IMR-90 (cell line): ENCODE results near the gene SRGAP3. TPM values are rescaled to one million over a fixed set of nuclear protein-coding genes. Genes with fewer than 3 reads are reported as not detected.

Experiments used
- ATAC-seq: fragments of 200-7000 bp; cut with Tn5 transposase; 2 replicates; pipeline ENCODE4 v1.9.1; 2020; ENCODE audit warnings: low read depth, mild to moderate bottlenecking, moderate library complexity
- BruUV-seq: library from RNA; stranded (reverse); fragments of 400-500 nt; replicated peaks from 2 replicates; lab custom pipeline; 2021; lab: Mats Ljungman, UMichigan
- CTCF ChIA-PET: fragments of 300-600 bp; formaldehyde crosslinking; extraction: SDS; loops from one replicate; lab custom pipeline; 2021; ENCODE audit warnings: antibody characterized with exemption; lab: Yijun Ruan, JAX
- POLR2A ChIA-PET: fragments of 300-600 bp; sonication (Branson Sonifier 250); formaldehyde crosslinking; loops from one replicate; lab custom pipeline; 2022; ENCODE audit warnings: antibody characterized with exemption; ENCODE audit not compliant: unreplicated experiment; lab: Charles Lee
- DNase-seq: peaks from one replicate; pipeline ENCODE4 v3.0.0; 2013
- H2AFZ ChIP-seq: replicated peaks from 2 replicates; pipeline ENCODE3; 2013; ENCODE audit warnings: low read length, mild to moderate bottlenecking; ENCODE audit not compliant: poor library complexity
- H2AK5ac ChIP-seq: 2 replicates; pipeline ENCODE4 v1.6.1; 2013; ENCODE audit warnings: low read depth, low read length, inconsistent platforms
- H2AK9ac ChIP-seq: replicated peaks from 2 replicates; pipeline ENCODE3; 2013; ENCODE audit warnings: mild to moderate bottlenecking, low read depth, low read length, moderate library complexity; ENCODE audit not compliant: poor library complexity
- H2BK120ac ChIP-seq: 2 replicates; pipeline ENCODE4 v1.6.1; 2013; ENCODE audit warnings: low read depth, low read length, inconsistent platforms
- H2BK15ac ChIP-seq: 3 replicates; pipeline ENCODE4 v1.6.1; 2013; ENCODE audit warnings: low read depth, low read length, inconsistent platforms
- H2BK20ac ChIP-seq: 2 replicates; pipeline ENCODE4 v1.6.1; 2013; ENCODE audit warnings: low read depth, mild to moderate bottlenecking, inconsistent platforms, low read length, moderate library complexity
- H2BK5ac ChIP-seq: 2 replicates; pipeline ENCODE4 v1.6.1; 2013; ENCODE audit warnings: mild to moderate bottlenecking, low read depth, low read length, inconsistent platforms; ENCODE audit not compliant: poor library complexity, severe bottlenecking
- H3K14ac ChIP-seq: replicated peaks from 2 replicates; pipeline ENCODE4 v1.6.1; 2013; ENCODE audit warnings: low read depth, low read length, inconsistent platforms
- H3K18ac ChIP-seq: 2 replicates; pipeline ENCODE4 v1.6.1; 2013; ENCODE audit warnings: low read depth, low read length, control low read depth
- H3K23ac ChIP-seq: 2 replicates; pipeline ENCODE4 v1.6.1; 2013; ENCODE audit warnings: low read depth, low read length, inconsistent platforms
- H3K27ac ChIP-seq: 2 replicates; pipeline ENCODE4 v1.5.1; 2013; ENCODE audit warnings: mild to moderate bottlenecking, control low read depth, low read length; ENCODE audit not compliant: insufficient read depth
- H3K27me3 ChIP-seq: 2 replicates; pipeline ENCODE4 v1.6.1; 2013; ENCODE audit warnings: low read length; ENCODE audit not compliant: control insufficient read depth, insufficient read depth
- H3K36me3 ChIP-seq: 2 replicates; pipeline ENCODE4 v1.6.1; 2013; ENCODE audit warnings: low read length, mixed read lengths; ENCODE audit not compliant: control insufficient read depth, insufficient read depth
- H3K4ac ChIP-seq: 2 replicates; pipeline ENCODE4 v1.6.1; 2013; ENCODE audit warnings: low read depth, low read length, inconsistent platforms
- H3K4me1 ChIP-seq: 2 replicates; pipeline ENCODE4 v1.6.1; 2013; ENCODE audit warnings: low read length, mixed read lengths; ENCODE audit not compliant: control insufficient read depth, insufficient read depth
- H3K4me2 ChIP-seq: 2 replicates; pipeline ENCODE4 v1.6.1; 2013; ENCODE audit warnings: low read depth, mild to moderate bottlenecking, control low read depth, low read length, moderate library complexity
- H3K4me3 ChIP-seq: 2 replicates; pipeline ENCODE4 v1.5.1; 2013; ENCODE audit warnings: low read depth, mild to moderate bottlenecking, control low read depth, low read length, moderate library complexity; ENCODE audit not compliant: insufficient read depth
- H3K56ac ChIP-seq: 2 replicates; pipeline ENCODE4 v1.6.1; 2013; ENCODE audit warnings: low read length, inconsistent platforms; ENCODE audit not compliant: insufficient read depth; ENCODE audit errors: extremely low read depth
- H3K79me1 ChIP-seq, 2 experiments: 2 replicates each; pipeline ENCODE4 v1.6.1; 2013; ENCODE audit warnings: low read length in 2 of 2, inconsistent platforms in 1 of 2, low read depth in 1 of 2
- H3K9ac ChIP-seq: 2 replicates; pipeline ENCODE4 v1.6.1; 2013; ENCODE audit warnings: low read depth, low read length, control low read depth
- H3K9me1 ChIP-seq: 2 replicates; pipeline ENCODE4 v1.6.1; 2013; ENCODE audit warnings: low read length, inconsistent platforms; ENCODE audit not compliant: insufficient read depth
- H3K9me3 ChIP-seq: 2 replicates; pipeline ENCODE4 v1.6.1; 2013; ENCODE audit warnings: low read length; ENCODE audit not compliant: control insufficient read depth, insufficient read depth
- H4K20me1 ChIP-seq: 2 replicates; pipeline ENCODE4 v1.6.1; 2013; ENCODE audit warnings: low read length, inconsistent platforms; ENCODE audit not compliant: insufficient read depth
- H4K5ac ChIP-seq: 2 replicates; pipeline ENCODE4 v1.6.1; 2013; ENCODE audit warnings: mild to moderate bottlenecking, low read depth, low read length, control low read depth
- H4K8ac ChIP-seq, 2 experiments: 2 replicates each; pipeline ENCODE4 v1.6.1; 2013; ENCODE audit warnings: low read depth in 2 of 2, low read length in 2 of 2, control low read depth in 1 of 2, inconsistent platforms in 1 of 2
- H4K91ac ChIP-seq: 2 replicates; pipeline ENCODE4 v1.6.1; 2013; ENCODE audit warnings: low read depth, low read length, inconsistent platforms; ENCODE audit not compliant: insufficient read depth
- BHLHE40 ChIP-seq: fragments of 150-350 bp; IDR thresholded peaks from 2 replicates; pipeline ENCODE4 v1.6.1; 2016; ENCODE audit warnings: mild to moderate bottlenecking, low read depth, low read length
- CEBPB ChIP-seq: IDR thresholded peaks from 2 replicates; pipeline ENCODE4 v1.6.1; 2012; ENCODE audit warnings: low read depth, low read length, improper control_type of control experiment
- CHD1 ChIP-seq: IDR thresholded peaks from 2 replicates; pipeline ENCODE4 v1.6.1; 2012; ENCODE audit warnings: low read depth, low read length, improper control_type of control experiment
- CTCF ChIP-seq: conservative IDR thresholded peaks from 2 replicates; pipeline ENCODE4 v1.5.1; 2012; ENCODE audit warnings: mild to moderate bottlenecking, low read depth, low read length, improper control_type of control experiment
- ELK1 ChIP-seq: fragments of 150-350 bp; IDR thresholded peaks from 2 replicates; pipeline ENCODE4 v1.6.1; 2016; ENCODE audit warnings: low read depth, mild to moderate bottlenecking, low read length, moderate library complexity, borderline replicate concordance
- FOS ChIP-seq: fragments of 150-350 bp; IDR thresholded peaks from 2 replicates; pipeline ENCODE4 v1.6.1; 2016; ENCODE audit warnings: low read depth, low read length
- MXI1 ChIP-seq: IDR thresholded peaks from 2 replicates; pipeline ENCODE4 v1.6.1; 2012; ENCODE audit warnings: low read depth, mild to moderate bottlenecking, low read length, moderate library complexity, borderline replicate concordance
- NFE2L2 ChIP-seq: fragments of 150-350 bp; IDR thresholded peaks from 2 replicates; pipeline ENCODE4 v1.6.1; 2016; ENCODE audit warnings: low read depth, mild to moderate bottlenecking, low read length
- POLR2A ChIP-seq: IDR thresholded peaks from 2 replicates; pipeline ENCODE4 v1.6.1; 2012; ENCODE audit warnings: mild to moderate bottlenecking, low read depth, low read length
- RAD21 ChIP-seq: IDR thresholded peaks from 2 replicates; pipeline ENCODE4 v1.6.1; 2012; ENCODE audit warnings: low read length, improper control_type of control experiment
- RCOR1 ChIP-seq: IDR thresholded peaks from 2 replicates; pipeline ENCODE4 v1.6.1; 2012; ENCODE audit warnings: mild to moderate bottlenecking, low read length, improper control_type of control experiment; ENCODE audit not compliant: insufficient replicate concordance
- RFX5 ChIP-seq: IDR thresholded peaks from 2 replicates; pipeline ENCODE4 v1.8.0; 2012; ENCODE audit warnings: low read depth, mild to moderate bottlenecking, low read length, moderate library complexity
- SMC3 ChIP-seq: fragments of 150-350 bp; IDR thresholded peaks from 2 replicates; pipeline ENCODE4 v1.6.1; 2016; ENCODE audit warnings: low read depth, mild to moderate bottlenecking, antibody characterized with exemption, low read length, moderate library complexity
- WGBS, 2 experiments: methylation state at CpG; one replicate each; pipeline versions ENCODE4 v1.1.5 to v1.1.7; 2013; ENCODE audit warnings: missing lambda C conversion rate in 2 of 2; ENCODE audit not compliant: insufficient read length in 1 of 2; ENCODE audit errors: extremely low coverage in 2 of 2; 5-methylcytosine and 5-hydroxymethylcytosine counted together
- dilution Hi-C: fragments of 300-500 bp; cut with HindIII; formaldehyde crosslinking; loops from one replicate; pipeline ENCODE4 v1.14.3; 2018; ENCODE audit warnings: low sequenced_read_pairs; ENCODE audit not compliant: unreplicated experiment
- in situ Hi-C: fragments of 300-500 bp; cut with MboI; formaldehyde crosslinking; loops from 3 replicates; pipeline ENCODE4 v1.14.3; 2019; ENCODE audit warnings: low sequenced_read_pairs, inconsistent platforms, mixed read lengths
- intact Hi-C: fragments of 100-400 bp; cut with micrococcal nuclease; formaldehyde crosslinking; loops from 2 replicates; pipeline ENCODE4 v1.10.0; 2022
- polyA plus RNA-seq, 3 experiments: library from polyadenylated mRNA; depleted of rRNA; stranded (reverse); fragments of >200 nt; gene quantifications; 2 replicates each; pipeline ENCODE4 v1.2.3, GENCODE V29; 2012; ENCODE audit warnings: low replicate concordance in 1 of 3
- total RNA-seq: library from RNA; depleted of rRNA; stranded (reverse); fragments of >200 nt; gene quantifications from 2 replicates; pipeline ENCODE4 v1.2.3, GENCODE V29; 2012

Gene SRGAP3
- total and polyA plus RNA-seq, 2 of the 4 experiments (the other 2 are of a cell fraction) = 0.68 to 1.4 TPM

GRCh38 chr3:9247361-9247940, 2.0 kb downstream of the SRGAP3 start:
- no peak overlapping the region for H3K23ac ChIP-seq
- no peak overlapping the region for H3K14ac ChIP-seq
- H4K8ac ChIP-seq = no peak overlapping the region
- DNase-seq (no peak), ATAC-seq (no peak)
- H4K5ac ChIP-seq = no peak overlapping the region
- no peaks in the 10 kb centered on the region for H3K4me1 ChIP-seq
- H2BK20ac ChIP-seq = no peak overlapping the region
- no peak overlapping the region for H2AFZ ChIP-seq
- in situ Hi-C loops = no loop called here
- BruUV-seq = no TSS peak
- H3K9me3 ChIP-seq = no peaks in the 10 kb centered on the region
- no peaks in the 10 kb centered on the region for H3K9me1 ChIP-seq
- 61% methylated on average over 8 of the region's 12 CpGs; no CpG with 5 or more reads in 1 of the 2 experiments for WGBS, 2 experiments
- H3K4me3 ChIP-seq = no peak overlapping the region
- H3K36me3 ChIP-seq = no peaks in the 10 kb centered on the region
- dilution Hi-C loops = no loop called here
- no peak for TF ChIP-seq ELK1
- TF ChIP-seq POLR2A = no peak
- no peak for TF ChIP-seq NFE2L2
- TF ChIP-seq BHLHE40 = no peak
- TF ChIP-seq RFX5 = no peak
- TF ChIP-seq CEBPB = no peak
- TF ChIP-seq RCOR1 = no peak
- TF ChIP-seq CHD1 = no peak
- no peak for TF ChIP-seq MXI1
- no peak for TF ChIP-seq CTCF
- no peak for TF ChIP-seq FOS
- TF ChIP-seq RAD21 = no peak
- no peak for TF ChIP-seq SMC3
- no peaks in the 10 kb centered on the region for H3K79me1 ChIP-seq
- no peak overlapping the region for H3K9ac ChIP-seq
- no peak overlapping the region for H2BK15ac ChIP-seq
- no peak overlapping the region for H3K27ac ChIP-seq
- ChIA-PET POLR2A (no interaction called here), CTCF (no interaction called here)
- H4K20me1 ChIP-seq = no peaks in the 10 kb centered on the region
- intact Hi-C loops = no loop called here
- H3K27me3 ChIP-seq = peaks cover 14% of the 10 kb centered on the region
- H3K18ac ChIP-seq = no peak overlapping the region
- H2AK5ac ChIP-seq = no peak overlapping the region
- H4K91ac ChIP-seq = no peak overlapping the region
- no peak overlapping the region for H3K56ac ChIP-seq
- no peak overlapping the region for H3K4me2 ChIP-seq
- H2AK9ac ChIP-seq = no peak overlapping the region
- H2BK120ac ChIP-seq = no peak overlapping the region
- no peak overlapping the region for H2BK5ac ChIP-seq
- no peak overlapping the region for H3K4ac ChIP-seq
